Lower leg skin (tissue), 4 donors: Measurements from ENCODE around the gene ST6GAL1. TPM values are rescaled to one million over a fixed set of nuclear protein-coding genes. Genes with fewer than 3 reads are reported as not detected.

Experiments used
- DNase-seq, 2 donors: peaks; one replicate each; pipeline ENCODE4 v3.0.0-alpha.2; 2019; ENCODE audit warnings: low spot score in 2 of 2
- H3K4me3 ChIP-seq: fragments of 200-600 bp; sonication (generic); 2 replicates; pipeline ENCODE4 v1.5.1; 2017; ENCODE audit warnings: mild to moderate bottlenecking, low read depth; ENCODE audit not compliant: poor library complexity, severe bottlenecking
- CTCF ChIP-seq, 3 donors: fragments of 450-650 bp; IDR thresholded peaks; one replicate each; pipeline ENCODE4 v1.5.1; 2016; ENCODE audit warnings: antibody characterized with exemption in 3 of 3, mild to moderate bottlenecking in 3 of 3, moderate library complexity in 2 of 3
- POLR2A ChIP-seq, 2 donors: fragments of 450-650 bp; IDR thresholded peaks; one replicate each; pipeline ENCODE4 v1.6.1; 2016 to 2017; ENCODE audit warnings: antibody characterized with exemption in 2 of 2, mild to moderate bottlenecking in 1 of 2, moderate library complexity in 1 of 2
- WGBS, 2 donors: methylation state at CpG; one replicate each; pipeline ENCODE4 v1.1.5; 2018; 5-methylcytosine and 5-hydroxymethylcytosine counted together
- intact Hi-C: fragments of 100-400 bp; cut with DNase I; formaldehyde crosslinking; loops from one replicate; pipeline ENCODE4 v1.15.0; 2023; ENCODE audit warnings: low total_unique reads
- total RNA-seq, 4 donors: library from RNA; depleted of rRNA; stranded (reverse); fragments of >200 nt; gene quantifications; one replicate each; pipeline ENCODE4 v1.1.0, GENCODE V29; 2016

ST6GAL1 gene
- total RNA-seq, 4 donors from 2014 or later, result 12.8 to 44.5 (median 25.2) TPM

- intact Hi-C loops, result no loop called here
- peak in 1 of 2 donors; percentile 12 for DNase-seq
- no peak overlapping the region for H3K4me3 ChIP-seq
- no peak for TF ChIP-seq CTCF (IDR thresholded peaks at IDR 0.05)
- no peak for TF ChIP-seq POLR2A (IDR thresholded peaks at IDR 0.05)
- WGBS, 2 donors, result 85 to 96% methylated on average over 3 of the region's 3 CpGs
Measured at GRCh38 chr3:187086831-187087230, 156.5 kb downstream of the ST6GAL1 start.

GRCh38 chr3:187088701-187089100, 158.4 kb downstream of the ST6GAL1 start:
- no peak overlapping the region for H3K4me3 ChIP-seq
- no peak for DNase-seq
- intact Hi-C loops, result no loop called here
- 53 to 81% methylated on average over 1 of the region's 1 CpG for WGBS, 2 donors
- TF ChIP-seq CTCF (IDR thresholded peaks at IDR 0.05) (no peak), POLR2A (IDR thresholded peaks at IDR 0.05) (no peak)

GRCh38 chr3:187093320-187093719, 163.0 kb downstream of the ST6GAL1 start:
- H3K4me3 ChIP-seq, result no peak overlapping the region
- no peak for DNase-seq
- 77 to 80% methylated on average over 1 of the region's 1 CpG for WGBS, 2 donors
- intact Hi-C loops, result no loop called here
- TF ChIP-seq POLR2A (IDR thresholded peaks at IDR 0.05), result no peak
- no peak for TF ChIP-seq CTCF (IDR thresholded peaks at IDR 0.05)

GRCh38 chr3:187098923-187099512, 168.7 kb downstream of the ST6GAL1 start:
- 87 to 89% methylated on average over 2 of the region's 2 CpGs for WGBS, 2 donors
- no peak for TF ChIP-seq CTCF (IDR thresholded peaks at IDR 0.05)
- no peak for TF ChIP-seq POLR2A (IDR thresholded peaks at IDR 0.05)
- intact Hi-C loops, result no loop called here
- no peak for DNase-seq
- H3K4me3 ChIP-seq, result no peak overlapping the region

GRCh38 chr3:187101184-187102072, 171.1 kb downstream of the ST6GAL1 start:
- DNase-seq, result peak; percentile 48 to 92

More at GRCh38 chr3:187101184-187102072, 171.1 kb downstream of the ST6GAL1 start:
- intact Hi-C loops, result no loop called here
- WGBS, 2 donors, result 46 to 50% methylated on average over 9 of the region's 9 CpGs
- no peak overlapping the region for H3K4me3 ChIP-seq
- no peak for TF ChIP-seq CTCF (IDR thresholded peaks at IDR 0.05)
- TF ChIP-seq POLR2A (IDR thresholded peaks at IDR 0.05), result no peak
